Measurements from ENCODE around the gene FMN1.

DNA sequence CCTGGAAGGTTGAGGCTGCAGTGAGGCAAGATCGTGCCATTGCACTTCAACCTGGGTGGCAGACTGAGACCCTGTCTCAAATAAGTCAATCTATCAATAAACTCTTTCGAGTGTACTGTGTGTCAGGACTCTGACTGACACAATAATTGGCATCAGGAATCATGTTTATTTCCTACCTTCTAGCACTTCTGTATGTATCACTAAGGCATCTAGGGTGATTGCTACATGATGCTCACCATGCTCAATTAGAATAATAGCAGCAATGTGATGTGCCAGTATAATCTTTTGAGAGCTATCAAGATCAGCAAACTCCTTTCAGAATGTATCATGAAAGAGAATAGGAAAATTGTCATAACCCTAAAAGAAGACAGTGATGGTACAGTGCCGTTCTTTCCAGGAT is 95.3 kb downstream of the FMN1 start:
- TF ChIP-seq, protein P1, sequence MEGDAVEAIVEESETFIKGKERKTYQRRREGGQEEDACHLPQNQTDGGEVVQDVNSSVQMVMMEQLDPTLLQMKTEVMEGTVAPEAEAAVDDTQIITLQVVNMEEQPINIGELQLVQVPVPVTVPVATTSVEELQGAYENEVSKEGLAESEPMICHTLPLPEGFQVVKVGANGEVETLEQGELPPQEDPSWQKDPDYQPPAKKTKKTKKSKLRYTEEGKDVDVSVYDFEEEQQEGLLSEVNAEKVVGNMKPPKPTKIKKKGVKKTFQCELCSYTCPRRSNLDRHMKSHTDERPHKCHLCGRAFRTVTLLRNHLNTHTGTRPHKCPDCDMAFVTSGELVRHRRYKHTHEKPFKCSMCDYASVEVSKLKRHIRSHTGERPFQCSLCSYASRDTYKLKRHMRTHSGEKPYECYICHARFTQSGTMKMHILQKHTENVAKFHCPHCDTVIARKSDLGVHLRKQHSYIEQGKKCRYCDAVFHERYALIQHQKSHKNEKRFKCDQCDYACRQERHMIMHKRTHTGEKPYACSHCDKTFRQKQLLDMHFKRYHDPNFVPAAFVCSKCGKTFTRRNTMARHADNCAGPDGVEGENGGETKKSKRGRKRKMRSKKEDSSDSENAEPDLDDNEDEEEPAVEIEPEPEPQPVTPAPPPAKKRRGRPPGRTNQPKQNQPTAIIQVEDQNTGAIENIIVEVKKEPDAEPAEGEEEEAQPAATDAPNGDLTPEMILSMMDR (conservative IDR thresholded peaks at IDR 0.05): no peak
- no peak for TF ChIP-seq EZH2 (IDR thresholded peaks at IDR 0.05; ENCODE audit: low read depth)
